Measurements from ENCODE around the gene KLF15.

KLF15 gene

GRCh38 chr3:126389112-126389793, 32.0 kb upstream of the KLF15 start:
- peak; percentile 15 for DNase-seq (ENCODE audit: low read depth)

DNA sequence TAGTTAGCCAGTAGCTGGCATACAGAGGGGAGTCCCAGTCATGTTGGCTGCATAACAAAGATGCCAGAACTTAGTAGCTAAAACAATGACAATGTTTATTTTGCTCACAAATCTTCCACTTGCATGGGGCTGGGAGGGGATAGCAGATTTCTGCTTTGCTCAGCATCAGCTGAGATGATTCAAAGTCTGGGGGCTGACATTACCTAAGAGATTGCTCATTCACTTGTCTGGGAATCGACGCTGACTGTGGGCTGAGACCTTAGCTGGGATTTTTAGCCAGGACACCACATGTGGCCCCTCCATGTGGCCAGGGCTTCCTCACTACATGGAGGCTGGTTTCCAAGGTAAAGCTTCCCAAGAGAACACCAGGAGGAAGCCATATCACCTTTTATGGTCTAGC, 24.8 kb upstream of the KLF15 start:
- DNase-seq (ENCODE audit: low read depth): no peak

DNA sequence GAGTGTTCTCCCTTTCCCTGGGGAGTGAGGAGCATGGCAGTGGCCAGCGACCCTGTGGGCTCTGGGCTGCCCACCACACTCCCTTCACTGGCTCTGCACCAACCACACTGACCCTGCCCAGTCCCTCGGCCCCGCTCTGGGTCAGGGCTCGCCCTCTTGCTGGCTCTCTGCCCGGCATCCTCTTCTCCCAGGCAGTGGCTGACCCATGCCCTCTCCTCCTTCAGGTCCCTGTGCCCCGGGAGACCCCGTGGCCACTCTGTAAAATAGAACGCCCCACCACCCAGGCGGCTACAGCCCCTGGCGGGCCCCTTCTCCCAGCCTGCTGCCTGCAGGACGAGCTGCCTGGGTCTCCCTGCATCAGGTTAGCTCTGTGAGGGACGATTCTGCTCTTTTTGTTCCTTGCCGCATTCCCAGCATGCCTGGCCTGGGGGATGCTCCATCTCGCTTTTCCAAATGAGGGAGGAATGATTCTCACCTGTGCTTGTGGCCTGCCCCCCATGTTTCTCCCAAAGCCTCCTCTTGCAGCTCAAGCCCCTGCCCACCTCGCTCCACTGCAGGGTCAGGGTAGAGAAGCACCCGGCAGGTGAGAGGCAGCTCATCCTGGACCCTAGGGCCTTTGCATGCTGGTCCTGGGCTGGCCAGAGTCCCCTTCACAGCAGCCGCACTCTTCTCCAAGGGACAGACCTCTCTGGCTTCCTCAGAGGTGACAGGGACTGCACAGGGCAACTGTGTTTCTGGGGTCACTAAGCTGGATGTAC, 23.0 kb upstream of the KLF15 start:
- DNase-seq (ENCODE audit: low read depth): no peak

DNA sequence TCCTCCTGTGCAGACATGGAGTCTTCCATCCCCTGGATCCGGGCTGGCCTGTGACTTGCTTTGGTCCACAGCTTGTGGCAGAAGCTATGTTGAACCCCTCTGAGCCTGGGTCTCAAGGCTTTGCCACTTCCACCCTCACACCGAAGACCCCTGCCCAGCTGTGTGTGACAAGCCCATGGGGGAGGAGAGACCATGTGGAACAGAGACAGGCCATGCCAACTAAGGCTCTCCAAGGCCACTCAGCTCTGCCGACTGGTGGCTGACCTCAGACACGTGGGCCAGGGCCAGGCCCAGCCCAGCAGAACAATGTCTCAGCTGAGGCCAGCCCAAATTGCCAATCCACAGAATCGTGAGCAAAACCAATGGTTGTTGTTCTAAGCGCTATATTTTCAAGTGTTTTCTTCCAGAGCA, 21.1 kb upstream of the KLF15 start:
- DNase-seq (ENCODE audit: low read depth): no peak

- DNase-seq (ENCODE audit: low read depth): no peak
These were observed 20.0 kb upstream of the KLF15 start for GRCh38 chr3:126377211-126377610.

DNA sequence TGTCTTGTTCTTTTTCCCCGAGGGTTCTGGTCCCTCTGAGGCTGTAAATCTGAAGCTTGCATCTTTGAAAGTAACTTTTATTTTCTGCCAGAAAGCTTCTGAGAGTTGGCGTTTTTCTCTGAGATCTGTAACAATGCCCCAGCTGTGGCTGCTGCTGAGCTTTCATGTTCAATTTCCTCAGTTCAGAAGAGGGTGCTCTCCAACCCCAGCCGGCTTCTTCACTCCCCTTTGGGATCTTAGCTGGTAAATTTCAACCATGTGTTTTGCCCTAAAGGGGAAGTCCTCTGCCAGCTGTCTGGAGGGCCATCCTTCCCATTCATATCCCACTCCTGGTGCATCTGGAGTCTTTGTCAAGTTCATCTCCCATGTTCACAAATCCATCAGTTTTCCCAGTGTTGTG, 19.2 kb upstream of the KLF15 start:
- no peak for DNase-seq (ENCODE audit: low read depth)

DNA sequence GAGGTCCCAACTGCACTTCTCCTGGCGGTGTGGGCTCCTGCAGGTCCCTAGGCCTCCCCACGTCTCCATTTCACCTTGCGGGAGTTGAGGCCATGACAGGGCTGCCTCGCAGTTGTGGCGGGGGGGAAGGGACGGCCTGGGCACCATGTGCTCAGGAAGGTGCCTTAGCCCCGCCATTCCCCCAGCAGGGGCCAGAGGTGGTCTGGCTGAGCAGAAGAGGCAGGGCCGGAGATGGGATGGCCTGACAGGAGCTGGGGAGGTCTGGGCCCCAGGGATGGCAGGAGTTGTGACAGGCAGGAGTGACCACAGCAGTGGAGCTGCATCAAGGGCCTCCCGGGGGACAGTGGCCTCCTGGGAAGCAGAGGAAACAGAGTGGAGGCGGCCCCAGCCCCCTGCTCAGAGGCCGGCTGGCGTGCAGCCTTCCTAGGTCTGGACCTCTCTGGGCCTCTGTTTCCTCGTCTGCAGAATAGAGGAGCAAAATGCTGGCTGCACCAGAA, 18.7 kb upstream of the KLF15 start:
- DNase-seq (ENCODE audit: low read depth): no peak

DNA sequence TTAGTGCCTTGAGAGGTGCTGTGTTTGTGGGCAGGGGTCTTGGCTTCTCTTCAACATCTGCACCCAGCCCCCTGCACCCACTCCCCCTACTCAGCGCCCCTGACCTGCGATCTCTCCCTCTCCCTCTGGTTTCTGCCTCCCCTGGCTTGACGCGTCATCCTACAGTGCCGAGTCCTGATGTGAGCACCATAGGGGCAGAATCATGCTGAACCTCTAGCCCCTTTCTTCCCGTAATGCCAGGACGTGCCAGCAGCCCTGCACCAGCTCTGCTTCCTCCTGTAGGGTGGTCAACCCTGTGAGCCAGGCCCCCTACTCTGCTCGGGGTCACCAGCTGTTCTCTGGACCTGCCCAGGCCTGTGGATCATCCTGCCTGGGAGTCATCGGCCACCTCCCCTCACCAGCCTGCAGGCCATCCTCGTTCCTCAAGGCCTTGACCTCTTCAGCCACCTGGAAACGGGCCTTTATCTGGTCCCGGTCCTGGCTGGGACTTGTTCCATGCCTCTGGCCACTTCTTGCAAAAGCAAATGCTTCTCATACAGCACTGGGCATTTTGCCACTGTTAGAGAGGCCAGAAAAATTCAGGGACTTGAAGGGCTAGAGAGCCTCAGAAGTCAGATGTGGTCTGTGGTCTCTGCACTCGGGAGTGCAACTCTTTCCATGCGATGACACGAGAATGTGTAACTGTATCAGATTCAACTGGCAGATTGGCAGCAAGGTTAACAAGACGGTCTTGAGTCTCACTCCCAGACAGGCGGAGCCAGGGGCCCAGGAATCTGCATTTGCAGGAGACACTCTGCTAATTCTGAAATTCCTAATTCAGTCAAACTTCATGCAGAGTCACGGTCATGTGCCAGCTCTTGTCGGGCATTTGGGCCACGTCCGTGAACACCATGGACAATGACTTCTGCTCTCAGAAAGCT, 16.7 kb upstream of the KLF15 start:
- DNase-seq (ENCODE audit: low read depth): no peak

- no peak for DNase-seq (ENCODE audit: low read depth)
These were observed 16.0 kb upstream of the KLF15 start for GRCh38 chr3:126373146-126373613.

DNA sequence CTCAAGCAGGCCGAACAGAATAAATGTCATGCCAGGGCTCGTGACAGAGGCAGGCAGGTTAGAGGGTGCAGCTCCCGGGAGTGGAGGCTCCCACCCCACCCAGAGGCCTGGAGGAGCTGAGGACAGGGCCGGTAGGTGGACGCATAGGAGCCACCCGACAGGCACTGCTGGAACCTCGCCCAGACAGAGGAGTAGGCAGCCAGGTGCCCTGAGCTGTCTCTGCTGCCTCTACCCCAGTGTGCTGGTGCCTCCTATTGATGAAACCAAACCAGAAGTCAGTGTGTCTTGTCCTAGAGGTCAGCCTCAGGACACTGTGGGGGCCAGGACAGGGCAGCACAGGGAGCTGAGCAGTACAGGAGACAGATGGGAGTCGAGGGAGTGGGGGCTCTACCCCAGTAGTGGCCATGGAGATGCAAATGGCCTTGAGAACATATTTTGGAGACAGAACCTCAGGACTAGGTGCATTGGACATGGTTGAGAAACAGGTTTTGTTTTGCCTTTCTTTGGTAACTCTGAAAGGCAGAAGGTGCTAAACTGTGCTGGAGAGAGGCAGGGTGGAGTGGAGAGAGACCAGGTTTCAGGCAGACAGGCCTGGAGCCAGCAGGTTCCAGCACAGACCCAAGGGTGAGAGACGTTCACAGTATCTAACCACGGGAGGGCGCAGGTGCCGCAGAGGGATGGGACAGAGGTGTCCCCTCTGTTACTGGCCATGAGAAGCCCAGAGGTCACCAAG, 15.4 kb upstream of the KLF15 start:
- DNase-seq (ENCODE audit: low read depth): no peak

- no peak for DNase-seq (ENCODE audit: low read depth)
These were observed 14.0 kb upstream of the KLF15 start for GRCh38 chr3:126371096-126371705.

DNA sequence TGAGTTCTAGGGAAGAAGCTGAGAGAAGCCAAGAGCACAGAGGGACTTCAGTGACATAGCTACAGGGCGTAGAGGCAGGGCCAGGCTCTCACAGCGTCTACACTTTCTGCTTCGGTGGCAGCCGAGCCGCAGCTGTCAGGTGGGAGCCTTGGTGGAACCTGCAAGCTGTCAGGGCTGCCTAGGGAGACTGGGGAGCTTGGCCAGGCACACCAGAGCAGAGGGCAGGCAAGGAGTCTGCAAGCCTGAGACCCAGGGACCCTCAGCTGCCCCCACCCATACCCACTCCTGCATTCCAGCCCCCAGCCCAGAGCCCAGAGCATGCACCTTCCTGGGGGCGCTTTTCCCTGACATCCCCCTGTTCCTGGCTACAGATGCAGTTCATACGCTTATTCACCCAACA, 13.4 kb upstream of the KLF15 start:
- DNase-seq (ENCODE audit: low read depth): no peak

DNA sequence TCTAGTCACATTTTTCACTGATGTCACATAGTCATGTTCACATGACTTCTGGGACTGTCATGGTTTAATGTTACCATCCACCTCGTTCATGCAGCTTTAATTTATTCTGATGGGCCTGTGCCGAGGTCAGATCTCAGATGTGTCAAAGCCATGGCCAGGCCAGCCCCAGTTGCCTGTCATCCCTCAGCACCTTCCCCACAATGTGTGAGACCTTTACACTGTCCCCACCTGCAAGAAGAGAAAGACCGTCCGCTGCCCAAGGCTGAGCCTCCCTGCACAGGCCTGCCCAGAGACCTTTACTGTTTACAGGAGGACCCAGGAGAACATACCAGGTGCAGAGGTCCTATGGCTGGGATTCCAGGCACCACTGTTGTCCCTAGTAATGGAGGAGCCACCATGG, 12.8 kb upstream of the KLF15 start:
- no peak for DNase-seq (ENCODE audit: low read depth)

- no peak for DNase-seq (ENCODE audit: low read depth)
These were observed 12.3 kb upstream of the KLF15 start for GRCh38 chr3:126369490-126369889.

GRCh38 chr3:126367316-126367805, 10.2 kb upstream of the KLF15 start:
- DNase-seq (ENCODE audit: low read depth): no peak

- DNase-seq (ENCODE audit: low read depth): no peak
These were observed 8.4 kb upstream of the KLF15 start for GRCh38 chr3:126365351-126366277.

DNA sequence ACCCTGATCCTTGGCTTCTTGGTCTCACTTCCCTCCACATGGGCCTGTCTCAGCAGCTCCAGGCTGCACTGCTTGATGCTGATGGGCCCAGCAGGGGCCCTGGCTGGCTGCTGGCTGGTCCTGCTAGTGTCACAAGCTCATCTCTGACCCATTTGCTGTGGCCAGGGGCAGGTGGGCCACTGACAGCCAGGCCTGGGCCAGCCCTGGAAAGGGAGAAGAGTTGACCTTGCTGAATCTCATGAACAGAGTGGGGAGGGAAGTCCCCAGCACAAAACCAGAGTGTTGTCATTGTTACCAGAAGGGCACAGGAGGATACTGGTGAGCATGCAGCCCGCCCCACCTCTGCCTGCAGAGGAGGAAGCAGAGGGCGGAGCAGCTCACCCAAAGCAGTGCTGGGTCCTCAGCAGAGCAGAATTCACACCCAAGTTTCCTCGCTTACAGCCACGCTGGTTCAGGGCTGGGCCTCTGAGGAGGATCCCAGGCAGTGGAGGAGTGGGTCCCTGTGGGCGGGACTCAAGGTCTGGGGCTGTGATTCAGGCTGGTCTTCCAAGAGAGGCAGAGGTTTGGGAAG, 7.6 kb upstream of the KLF15 start:
- no peak for DNase-seq (ENCODE audit: low read depth)

DNA sequence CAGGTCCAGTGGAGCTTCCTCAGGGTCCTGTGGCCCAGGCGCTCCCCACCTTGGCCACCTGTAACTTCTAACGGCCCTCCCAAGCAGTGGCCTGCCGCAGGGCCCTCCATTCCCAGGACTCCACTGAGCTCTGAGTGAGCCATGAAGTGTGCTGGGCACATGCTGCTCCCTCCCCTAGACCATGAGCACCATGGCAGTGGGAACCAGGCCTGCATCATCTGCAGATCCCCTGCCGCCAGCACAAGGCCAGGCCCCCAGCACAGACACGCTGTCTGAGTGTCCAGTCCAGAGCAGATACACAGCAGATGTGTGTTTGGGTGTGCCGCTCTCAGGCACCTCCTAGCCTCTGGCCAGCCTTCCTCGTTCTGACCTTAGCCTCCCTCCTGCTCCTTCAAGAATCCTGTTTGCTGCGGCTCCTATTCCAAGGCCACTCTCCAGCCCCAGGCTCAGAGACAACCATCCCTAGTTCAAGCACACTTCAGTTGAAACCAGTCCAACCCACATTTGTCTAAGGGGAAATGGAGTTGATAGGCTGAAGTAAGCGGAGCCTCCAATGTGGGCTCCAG, 7.0 kb upstream of the KLF15 start:
- DNase-seq (ENCODE audit: low read depth): no peak

- DNase-seq (ENCODE audit: low read depth): no peak
These were observed 4.0 kb upstream of the KLF15 start for GRCh38 chr3:126361211-126361610.

All from HS-27A (cell line).